Caco-2 (cell line): Measurements from ENCODE around the gene NDST1. TPM values are rescaled to one million over a fixed set of nuclear protein-coding genes. Genes with fewer than 3 reads are reported as not detected.

Source experiments
- BruUV-seq: library from RNA; stranded (reverse); fragments of 400-500 nt; replicated peaks from 2 replicates; lab custom pipeline; 2021; lab: Mats Ljungman, UMichigan
- CTCF ChIA-PET: fragments of 300-600 bp; sonication (Branson Sonifier 250); formaldehyde crosslinking; loops from one replicate; lab custom pipeline; 2022; ENCODE audit warnings: antibody characterized with exemption; lab: Charles Lee
- POLR2A ChIA-PET: fragments of 300-600 bp; sonication (Branson Sonifier 250); formaldehyde crosslinking; loops from one replicate; lab custom pipeline; 2022; ENCODE audit warnings: antibody characterized with exemption; lab: Charles Lee
- DNase-seq, 2 experiments: peaks; one replicate each; pipeline versions ENCODE4 v3.0.0 to v3.0.0-alpha.2; 2020 to 2022
- H3K27me3 ChIP-seq: replicated peaks from 2 replicates; pipeline ENCODE4 v1.6.0; 2011; ENCODE audit warnings: low read length; ENCODE audit not compliant: control insufficient read depth, insufficient read depth
- H3K36me3 ChIP-seq: 2 replicates; pipeline ENCODE4 v1.5.1; 2011; ENCODE audit warnings: low read length; ENCODE audit not compliant: control insufficient read depth, insufficient read depth
- H3K4me1 ChIP-seq: fragments of 250-450 bp; sonication (Bioruptor Pico); 2 replicates; pipeline ENCODE4 v1.5.1; 2020; ENCODE audit warnings: mild to moderate bottlenecking
- H3K4me3 ChIP-seq: 2 replicates; pipeline ENCODE4 v1.5.1; 2011; ENCODE audit warnings: low read depth, mild to moderate bottlenecking, control low read depth, low read length
- H3K9me3 ChIP-seq: fragments of 250-450 bp; sonication (Bioruptor Pico); 2 replicates; pipeline ENCODE4 v1.5.1; 2020; ENCODE audit warnings: mild to moderate bottlenecking, moderate library complexity
- H3K27ac Mint-ChIP-seq: one replicate; pipeline ENCODE4 v1.8.0; 2022; ENCODE audit warnings: mixed read lengths; ENCODE audit not compliant: unreplicated experiment
- H3K27me3 Mint-ChIP-seq: one replicate; pipeline ENCODE4 v1.8.0; 2022; ENCODE audit warnings: mixed read lengths; ENCODE audit not compliant: insufficient read depth, unreplicated experiment
- H3K36me3 Mint-ChIP-seq: one replicate; pipeline ENCODE4 v1.8.0; 2022; ENCODE audit warnings: mild to moderate bottlenecking, mixed read lengths; ENCODE audit not compliant: insufficient read depth, unreplicated experiment
- H3K4me1 Mint-ChIP-seq: one replicate; pipeline ENCODE4 v1.8.0; 2022; ENCODE audit warnings: low read depth, mixed read lengths; ENCODE audit not compliant: unreplicated experiment
- H3K4me3 Mint-ChIP-seq: one replicate; pipeline ENCODE4 v1.8.0; 2022; ENCODE audit warnings: mild to moderate bottlenecking, moderate library complexity, mixed read lengths; ENCODE audit not compliant: unreplicated experiment
- H3K9me3 Mint-ChIP-seq: one replicate; pipeline ENCODE4 v1.8.0; 2022; ENCODE audit warnings: mixed read lengths; ENCODE audit not compliant: unreplicated experiment
- intact Hi-C: fragments of 100-400 bp; cut with micrococcal nuclease; formaldehyde crosslinking; loops from one replicate; pipeline ENCODE4 v1.10.0; 2022; ENCODE audit not compliant: unreplicated experiment
- total RNA-seq: library from RNA; stranded (reverse); gene quantifications from 2 replicates; pipeline ENCODE4 v1.2.3, GENCODE V29; 2022
- TF ChIP-seq, protein P1 (sequence below), 2 experiments: fragments of 200-600 bp in 1 of 2; IDR thresholded peaks; 1 replicate in 1 of 2; 2 replicates in 1 of 2; pipeline versions ENCODE4 v1.5.1 to v1.8.0; 2011 to 2022; ENCODE audit warnings: antibody characterized with exemption in 1 of 2, control low read depth in 1 of 2, inconsistent platforms in 1 of 2, low read depth in 1 of 2, low read length in 1 of 2, mild to moderate bottlenecking in 1 of 2, moderate library complexity in 1 of 2; ENCODE audit not compliant: insufficient read depth in 1 of 2, severe bottlenecking in 1 of 2, unreplicated experiment in 1 of 2

Gene NDST1
- total RNA-seq, 1 experiment from 2014 or later = 110 TPM

DNA sequence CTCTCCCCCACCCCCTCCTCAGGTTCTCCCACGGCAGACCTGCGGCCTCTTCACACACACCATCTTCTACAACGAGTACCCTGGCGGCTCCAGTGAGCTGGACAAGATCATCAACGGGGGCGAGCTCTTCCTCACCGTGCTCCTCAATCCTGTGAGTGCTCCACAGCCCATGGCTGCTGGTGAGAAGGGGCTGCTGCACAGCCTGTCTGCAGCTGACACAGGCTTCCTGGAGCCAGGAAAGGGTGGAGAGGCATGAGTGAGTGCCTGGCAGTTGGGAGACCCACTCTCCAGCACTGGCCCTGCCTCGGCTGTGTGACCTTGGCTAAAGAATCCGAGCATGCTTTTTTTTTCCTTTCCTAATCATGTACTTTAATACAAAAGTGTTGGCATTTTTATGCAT lies 31.3 kb downstream of the NDST1 start:
- ChIA-PET CTCF (no interaction called here), POLR2A (no interaction called here)
- Mint-ChIP-seq H3K4me1 (peaks cover 25% of the 10 kb centered on the region), H3K27me3 (no peaks in the 10 kb centered on the region), H3K4me3 (no peak overlapping the region), H3K27ac (no peak overlapping the region), H3K36me3 (peaks cover 89% of the 10 kb centered on the region), H3K9me3 (no peaks in the 10 kb centered on the region)
- Histone ChIP-seq H3K27me3 (no peaks in the 10 kb centered on the region), H3K4me3 (no peak overlapping the region), H3K4me1 (peaks cover 32% of the 10 kb centered on the region), H3K36me3 (peaks cover 15% of the 10 kb centered on the region), H3K9me3 (no peaks in the 10 kb centered on the region)
- intact Hi-C loops = no loop called here
- DNase-seq = no peak
- no TSS peak for BruUV-seq
- TF ChIP-seq, protein P1, sequence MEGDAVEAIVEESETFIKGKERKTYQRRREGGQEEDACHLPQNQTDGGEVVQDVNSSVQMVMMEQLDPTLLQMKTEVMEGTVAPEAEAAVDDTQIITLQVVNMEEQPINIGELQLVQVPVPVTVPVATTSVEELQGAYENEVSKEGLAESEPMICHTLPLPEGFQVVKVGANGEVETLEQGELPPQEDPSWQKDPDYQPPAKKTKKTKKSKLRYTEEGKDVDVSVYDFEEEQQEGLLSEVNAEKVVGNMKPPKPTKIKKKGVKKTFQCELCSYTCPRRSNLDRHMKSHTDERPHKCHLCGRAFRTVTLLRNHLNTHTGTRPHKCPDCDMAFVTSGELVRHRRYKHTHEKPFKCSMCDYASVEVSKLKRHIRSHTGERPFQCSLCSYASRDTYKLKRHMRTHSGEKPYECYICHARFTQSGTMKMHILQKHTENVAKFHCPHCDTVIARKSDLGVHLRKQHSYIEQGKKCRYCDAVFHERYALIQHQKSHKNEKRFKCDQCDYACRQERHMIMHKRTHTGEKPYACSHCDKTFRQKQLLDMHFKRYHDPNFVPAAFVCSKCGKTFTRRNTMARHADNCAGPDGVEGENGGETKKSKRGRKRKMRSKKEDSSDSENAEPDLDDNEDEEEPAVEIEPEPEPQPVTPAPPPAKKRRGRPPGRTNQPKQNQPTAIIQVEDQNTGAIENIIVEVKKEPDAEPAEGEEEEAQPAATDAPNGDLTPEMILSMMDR (IDR thresholded peaks at IDR 0.05; ENCODE audit: insufficient read depth in 1 of 2, low read depth in 1 of 2, low read length in 1 of 2, severe bottlenecking in 1 of 2, unreplicated experiment in 1 of 2) = no peak

DNA sequence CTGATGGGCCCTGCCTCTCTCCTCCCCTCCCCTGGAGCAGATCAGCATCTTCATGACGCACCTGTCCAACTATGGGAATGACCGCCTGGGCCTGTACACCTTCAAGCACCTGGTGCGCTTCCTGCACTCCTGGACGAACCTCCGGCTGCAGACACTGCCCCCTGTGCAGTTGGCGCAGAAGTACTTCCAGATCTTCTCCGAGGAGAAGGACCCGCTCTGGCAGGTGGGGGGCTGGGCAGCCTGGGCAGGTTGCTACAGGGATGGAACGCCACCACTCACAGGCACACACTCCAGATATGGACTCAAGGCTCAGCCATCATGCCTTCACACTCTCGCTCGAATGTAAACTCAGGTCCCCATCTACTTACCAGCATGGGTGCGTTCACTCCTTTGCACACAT lies 32.1 kb downstream of the NDST1 start:
- DNase-seq = no peak
- H3K27me3 Mint-ChIP-seq = no peaks in the 10 kb centered on the region
- intact Hi-C loops = no loop called here
- Histone ChIP-seq H3K4me1 (peaks cover 34% of the 10 kb centered on the region), H3K4me3 (no peak overlapping the region), H3K27me3 (no peaks in the 10 kb centered on the region), H3K36me3 (peaks cover 13% of the 10 kb centered on the region), H3K9me3 (no peaks in the 10 kb centered on the region)
- TF ChIP-seq, protein P1 (IDR thresholded peaks at IDR 0.05; ENCODE audit: insufficient read depth in 1 of 2, low read depth in 1 of 2, low read length in 1 of 2, severe bottlenecking in 1 of 2, unreplicated experiment in 1 of 2) = no peak
- CTCF ChIA-PET = no interaction called here
- BruUV-seq = no TSS peak
- H3K36me3 Mint-ChIP-seq = peaks cover 89% of the 10 kb centered on the region
- no peak overlapping the region for H3K27ac Mint-ChIP-seq
- H3K4me3 Mint-ChIP-seq = no peak overlapping the region
- peaks cover 25% of the 10 kb centered on the region for H3K4me1 Mint-ChIP-seq
- no peaks in the 10 kb centered on the region for H3K9me3 Mint-ChIP-seq
- POLR2A ChIA-PET = no interaction called here

DNA sequence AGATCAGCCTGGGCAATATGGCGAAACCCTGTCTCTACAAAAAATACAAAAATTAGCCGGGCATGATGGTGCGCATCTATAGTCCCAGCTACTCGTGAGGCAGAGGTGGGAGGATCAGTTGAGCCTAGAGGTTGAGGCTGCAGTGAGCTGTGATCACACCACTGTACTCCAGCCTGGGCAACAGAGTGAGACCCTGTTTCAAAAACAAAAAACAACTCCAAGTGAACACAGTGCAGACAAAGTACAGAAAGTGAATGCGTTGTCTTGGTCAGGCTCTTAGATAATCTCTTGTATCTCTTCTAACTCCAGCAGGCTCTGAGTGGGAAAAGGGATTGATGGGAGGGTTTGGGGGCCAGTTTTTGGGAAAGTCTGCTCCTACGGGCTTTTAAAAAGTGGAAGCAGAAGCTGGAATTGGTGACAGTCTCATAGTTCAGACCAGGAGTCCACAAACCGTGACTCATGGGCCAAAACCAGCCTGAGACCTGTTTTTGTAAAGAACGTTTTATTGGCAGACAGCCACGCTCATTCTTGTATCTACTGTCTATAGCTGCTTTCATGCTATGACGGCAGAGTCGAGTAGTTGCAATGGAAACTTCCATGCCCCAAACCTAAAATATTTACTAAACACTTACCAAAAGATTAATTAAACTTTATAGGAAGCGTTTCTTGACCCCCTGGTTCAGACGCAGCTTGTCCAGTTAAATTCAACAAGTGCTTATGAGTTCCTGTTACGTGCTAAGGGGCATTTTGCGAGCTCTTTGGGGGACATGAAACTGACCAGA lies 32.9 kb downstream of the NDST1 start:
- ChIA-PET CTCF (no interaction called here), POLR2A (no interaction called here)
- no TSS peak for BruUV-seq
- Mint-ChIP-seq H3K36me3 (peaks cover 89% of the 10 kb centered on the region), H3K27ac (no peak overlapping the region), H3K4me3 (no peak overlapping the region), H3K9me3 (no peaks in the 10 kb centered on the region), H3K27me3 (no peaks in the 10 kb centered on the region), H3K4me1 (peaks cover 25% of the 10 kb centered on the region)
- TF ChIP-seq, protein P1 (IDR thresholded peaks at IDR 0.05; ENCODE audit: insufficient read depth in 1 of 2, low read depth in 1 of 2, low read length in 1 of 2, severe bottlenecking in 1 of 2, unreplicated experiment in 1 of 2) = no peak
- Histone ChIP-seq H3K4me3 (no peak overlapping the region), H3K9me3 (no peaks in the 10 kb centered on the region), H3K36me3 (peaks cover 15% of the 10 kb centered on the region), H3K27me3 (no peaks in the 10 kb centered on the region), H3K4me1 (peaks cover 34% of the 10 kb centered on the region)
- intact Hi-C loops = no loop called here
- no peak for DNase-seq
